NCI-H146 (cell line): ENCODE measurements around the gene CEP57.
"Not testable (repeated sequence)": the region's sequence is repeated elsewhere in the genome, so short reads cannot be mapped to it uniquely, and the experiment has no call there.

Experiments used
- DNase-seq: peaks from one replicate; lab custom pipeline; 2025; lab: John Stamatoyannopoulos, UW

Gene CEP57

GRCh38 chr11:95860024-95860423 is 69.7 kb downstream of the CEP57 start:
- DNase-seq = not testable (repeated sequence)

- no peak for DNase-seq
Measured at GRCh38 chr11:95863486-95864140, 73.3 kb downstream of the CEP57 start.

GRCh38 chr11:95867105-95867504 is 76.8 kb downstream of the CEP57 start:
- no peak for DNase-seq

- not testable (repeated sequence) for DNase-seq
Measured at GRCh38 chr11:95870877-95871276, 80.6 kb downstream of the CEP57 start.

GRCh38 chr11:95877291-95877690 is 87.0 kb downstream of the CEP57 start:
- no peak for DNase-seq
